GM23248 (cell line): ENCODE data around the gene MLST8. TPM values are rescaled to one million over a fixed set of nuclear protein-coding genes. Genes with fewer than 3 reads are reported as not detected.
A peak's percentile ranks its signal among the peaks of the same experiment; 100 is the strongest.

ENCODE experiments used
- DNase-seq: peaks from one replicate; pipeline ENCODE4 v3.0.0-alpha.2; 2015
- H2AFZ ChIP-seq: fragments of 200-600 bp; sonication (generic); 2 replicates; pipeline ENCODE4 v1.6.1; 2016; ENCODE audit warnings: antibody characterized with exemption
- H3F3A ChIP-seq: fragments of 200-600 bp; sonication (generic); 2 replicates; pipeline ENCODE4 v1.6.1; 2016; ENCODE audit warnings: mild to moderate bottlenecking, antibody characterized with exemption, mixed run types; ENCODE audit not compliant: insufficient read depth
- H3K27ac ChIP-seq: fragments of 200-600 bp; sonication (generic); 2 replicates; pipeline ENCODE4 v1.5.1; 2016; ENCODE audit warnings: mild to moderate bottlenecking
- H3K27me3 ChIP-seq: fragments of 200-600 bp; sonication (generic); replicated peaks from 2 replicates; pipeline ENCODE4 v1.6.1; 2016; ENCODE audit warnings: mild to moderate bottlenecking; ENCODE audit not compliant: insufficient read depth
- H3K36me3 ChIP-seq: fragments of 200-600 bp; sonication (generic); 2 replicates; pipeline ENCODE4 v1.6.1; 2016; ENCODE audit warnings: low read depth, mild to moderate bottlenecking
- H3K4me1 ChIP-seq: fragments of 200-600 bp; sonication (generic); 2 replicates; pipeline ENCODE4 v1.6.1; 2016; ENCODE audit warnings: mild to moderate bottlenecking; ENCODE audit not compliant: insufficient read depth
- H3K4me2 ChIP-seq: fragments of 200-600 bp; sonication (generic); one replicate; pipeline ENCODE4 v1.6.1; 2016; ENCODE audit warnings: mild to moderate bottlenecking; ENCODE audit not compliant: unreplicated experiment
- H3K4me3 ChIP-seq: fragments of 200-600 bp; sonication (generic); 2 replicates; pipeline ENCODE4 v1.5.1; 2016; ENCODE audit warnings: mild to moderate bottlenecking
- H3K79me2 ChIP-seq: fragments of 200-600 bp; sonication (generic); 2 replicates; pipeline ENCODE4 v1.6.1; 2016; ENCODE audit warnings: mild to moderate bottlenecking; ENCODE audit not compliant: insufficient read depth
- H3K9ac ChIP-seq: fragments of 200-600 bp; sonication (generic); 2 replicates; pipeline ENCODE4 v1.6.1; 2016; ENCODE audit warnings: mild to moderate bottlenecking
- H3K9me2 ChIP-seq: fragments of 200-600 bp; sonication (generic); 2 replicates; pipeline ENCODE4 v1.6.1; 2016; ENCODE audit warnings: mixed run types, mild to moderate bottlenecking, moderate library complexity; ENCODE audit not compliant: insufficient read depth
- H3K9me3 ChIP-seq: fragments of 200-600 bp; sonication (generic); one replicate; pipeline ENCODE4 v1.6.1; 2017; ENCODE audit warnings: low read depth
- H4K20me1 ChIP-seq: fragments of 200-600 bp; sonication (generic); 2 replicates; pipeline ENCODE4 v1.6.0; 2016; ENCODE audit not compliant: insufficient read depth
- EZH2 ChIP-seq: fragments of 200-600 bp; sonication (generic); IDR thresholded peaks from 2 replicates; pipeline ENCODE4 v1.6.1; 2018; ENCODE audit warnings: antibody characterized with exemption, mild to moderate bottlenecking; ENCODE audit not compliant: insufficient read depth, poor library complexity, severe bottlenecking
- EZH2phosphoT487 ChIP-seq: fragments of 200-600 bp; sonication (generic); IDR thresholded peaks from 2 replicates; pipeline ENCODE4 v1.6.1; 2018; ENCODE audit warnings: antibody characterized with exemption, moderate library complexity, mild to moderate bottlenecking, low read depth; ENCODE audit not compliant: insufficient read depth
- WGBS, 2 experiments: methylation state at CpG; one replicate each; pipeline ENCODE4 v1.1.6; 2015 to 2017; ENCODE audit warnings: low lambda C conversion rate in 2 of 2, low coverage in 1 of 2; ENCODE audit errors: missing lambda C conversion rate in 2 of 2; 5-methylcytosine and 5-hydroxymethylcytosine counted together
- in situ Hi-C: fragments of 300-500 bp; cut with MboI; formaldehyde crosslinking; loops from 2 replicates; pipeline ENCODE4 v1.15.0; 2020
- polyA plus RNA-seq: library from polyadenylated mRNA; unstranded; fragments of >200 nt; fragmentation: Nextera tagmentation; extraction: Ambion mirVana; gene quantifications from 2 replicates; pipeline ENCODE4 v1.2.1, GENCODE V29; 2016
- total RNA-seq: library from RNA; depleted of rRNA; stranded (reverse); fragments of >200 nt; shearing (Covaris generic); gene quantifications from 2 replicates; pipeline ENCODE4 v1.2.3, GENCODE V29; 2014

The MLST8 gene
- total and polyA plus RNA-seq, 2 experiments from 2014 or later, result 46.5 to 62.9 TPM

- Histone ChIP-seq H3K9ac (peak overlapping the region; percentile 89), H3K9me2 (no peaks in the 10 kb centered on the region), H3K4me1 (peaks cover 19% of the 10 kb centered on the region), H3K79me2 (peaks cover 54% of the 10 kb centered on the region), H3K4me3 (peak overlapping the region; percentile 83), H3K36me3 (no peaks in the 10 kb centered on the region), H3K27me3 (no peaks in the 10 kb centered on the region), H2AFZ (peak overlapping the region; percentile 72), H4K20me1 (no peaks in the 10 kb centered on the region), H3F3A (no peaks in the 10 kb centered on the region), H3K9me3 (no peaks in the 10 kb centered on the region), H3K27ac (peak overlapping the region; percentile 51), H3K4me2 (peak overlapping the region; percentile 90)
- WGBS, 2 experiments, result 7 to 8% methylated on average over 22 of the region's 22 CpGs
- in situ Hi-C loops, result no loop called here
- DNase-seq, result peak; percentile 74
- no peak for TF ChIP-seq EZH2
- TF ChIP-seq EZH2phosphoT487, result no peak
Measured at GRCh38 chr16:2223942-2224486, 18.8 kb downstream of the MLST8 start.

- H3K4me3 ChIP-seq, result no peak overlapping the region
- in situ Hi-C loops, result no loop called here
- 77 to 78% methylated on average over 9 of the region's 9 CpGs for WGBS, 2 experiments
- no peaks in the 10 kb centered on the region for H3K27me3 ChIP-seq
- no peak overlapping the region for H2AFZ ChIP-seq
- no peaks in the 10 kb centered on the region; the same call in 1 of the 2 replicates for H3K36me3 ChIP-seq
- TF ChIP-seq EZH2phosphoT487 (no peak), EZH2 (no peak)
- no peak overlapping the region for H3K4me2 ChIP-seq
- no peaks in the 10 kb centered on the region for H3K9me3 ChIP-seq
- no peaks in the 10 kb centered on the region for H3F3A ChIP-seq
- H3K4me1 ChIP-seq, result peaks cover 19% of the 10 kb centered on the region
- H3K9ac ChIP-seq, result no peak overlapping the region
- no peak overlapping the region for H3K27ac ChIP-seq
- peaks cover 56% of the 10 kb centered on the region for H3K79me2 ChIP-seq
- no peaks in the 10 kb centered on the region for H3K9me2 ChIP-seq
- no peaks in the 10 kb centered on the region for H4K20me1 ChIP-seq
- DNase-seq, result no peak
Measured at GRCh38 chr16:2226245-2226793, 21.1 kb downstream of the MLST8 start.

- Histone ChIP-seq H2AFZ (no peak overlapping the region), H3K9ac (no peak overlapping the region), H3K36me3 (no peaks in the 10 kb centered on the region; the same call in 1 of the 2 replicates), H3K27me3 (no peaks in the 10 kb centered on the region), H3K4me1 (peaks cover 19% of the 10 kb centered on the region), H3K4me2 (no peak overlapping the region), H3K79me2 (peaks cover 56% of the 10 kb centered on the region), H3K4me3 (no peak overlapping the region), H3F3A (no peaks in the 10 kb centered on the region), H3K9me2 (no peaks in the 10 kb centered on the region), H4K20me1 (no peaks in the 10 kb centered on the region), H3K27ac (no peak overlapping the region), H3K9me3 (no peaks in the 10 kb centered on the region)
- in situ Hi-C loops, result no loop called here
- no peak for DNase-seq
- WGBS, 2 experiments, result 94 to 98% methylated on average over 6 of the region's 6 CpGs
- no peak for TF ChIP-seq EZH2phosphoT487
- TF ChIP-seq EZH2, result no peak
Measured at GRCh38 chr16:2226918-2227317, 21.7 kb downstream of the MLST8 start.

DNA sequence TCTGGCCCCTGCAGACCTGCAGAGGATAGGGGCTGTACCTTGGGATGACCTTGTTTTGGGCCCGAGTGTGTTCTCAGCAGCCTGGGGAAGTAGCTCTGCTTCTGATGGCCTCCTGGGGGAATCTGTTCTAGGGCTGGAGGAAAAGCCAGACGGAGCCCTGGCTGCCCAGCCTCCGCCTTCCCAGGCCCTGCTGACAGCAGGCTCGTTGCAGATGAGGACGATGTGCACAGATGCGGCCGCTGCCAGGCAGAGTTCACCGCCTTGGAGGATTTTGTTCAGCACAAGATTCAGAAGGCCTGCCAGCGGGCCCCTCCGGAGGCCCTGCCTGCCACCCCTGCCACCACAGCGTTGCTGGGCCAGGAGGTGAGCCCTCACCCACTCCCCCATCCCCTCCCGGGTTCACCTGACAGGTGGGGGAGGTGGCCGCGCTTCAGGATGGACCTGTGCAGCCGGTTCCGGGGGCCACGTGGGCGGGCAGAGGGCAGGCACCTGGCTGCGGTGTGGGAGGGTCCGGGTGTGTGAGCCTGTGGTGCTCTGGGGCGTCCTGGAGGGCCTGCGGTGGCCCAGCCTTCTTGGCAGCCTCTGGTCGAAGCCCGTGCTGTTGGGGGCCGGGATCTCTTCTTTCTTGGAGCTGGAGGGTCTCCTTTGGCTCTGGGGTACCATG lies 23.0 kb downstream of the MLST8 start:
- H3K9me3 ChIP-seq, result no peaks in the 10 kb centered on the region
- H3K4me3 ChIP-seq, result no peak overlapping the region

More for the DNA sequence above, 23.0 kb downstream of the MLST8 start:
- in situ Hi-C loops, result no loop called here
- peaks cover 19% of the 10 kb centered on the region for H3K4me1 ChIP-seq
- H3K36me3 ChIP-seq, result no peaks in the 10 kb centered on the region; the same call in 1 of the 2 replicates
- H3F3A ChIP-seq, result no peaks in the 10 kb centered on the region
- 91 to 95% methylated on average over 21 to 25 of the region's 25 CpGs for WGBS, 2 experiments
- H4K20me1 ChIP-seq, result no peaks in the 10 kb centered on the region
- H3K9me2 ChIP-seq, result no peaks in the 10 kb centered on the region
- no peak overlapping the region for H3K4me2 ChIP-seq
- no peak for DNase-seq
- no peak overlapping the region for H3K27ac ChIP-seq
- H3K27me3 ChIP-seq, result no peaks in the 10 kb centered on the region
- peaks cover 56% of the 10 kb centered on the region for H3K79me2 ChIP-seq
- H3K9ac ChIP-seq, result no peak overlapping the region
- TF ChIP-seq EZH2, result no peak
- no peak for TF ChIP-seq EZH2phosphoT487
- no peak overlapping the region for H2AFZ ChIP-seq
